ENCODE measurements around the gene DROSHA.
"Not testable (repeated sequence)": the region's sequence is repeated elsewhere in the genome, so short reads cannot be mapped to it uniquely, and the experiment has no call there.

The DROSHA gene

DNA sequence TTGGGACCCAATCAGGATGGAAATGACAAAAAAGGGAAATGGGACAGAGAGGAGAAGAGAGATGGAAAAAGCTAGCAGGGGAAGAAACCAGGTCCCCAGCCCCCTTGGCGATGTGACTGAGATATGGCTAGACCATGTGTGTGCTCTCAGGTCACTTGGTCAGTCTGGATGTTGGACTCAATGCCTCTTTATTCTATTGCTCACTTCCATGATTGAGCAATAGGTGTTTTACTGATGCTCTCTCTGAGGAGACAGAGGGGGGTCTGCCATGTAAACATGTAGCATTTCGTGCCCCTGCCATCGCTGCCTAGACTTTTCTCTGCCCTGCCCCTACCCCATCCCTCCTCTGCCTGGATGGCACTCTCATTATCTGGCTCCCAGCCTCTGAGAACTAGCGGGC lies 150.6 kb downstream of the DROSHA start:
- Mint-ChIP-seq H3K9me3 (no peaks in the 10 kb centered on the region), H3K4me1 (peaks cover 3% of the 10 kb centered on the region), H3K36me3 (no peaks in the 10 kb centered on the region), H3K4me3 (no peak overlapping the region), H3K27me3 (peaks cover 13% of the 10 kb centered on the region), H3K27ac (no peak overlapping the region)
- DNase-seq (ENCODE audit: low spot score in 2 of 2): no peak
- ATAC-seq (ENCODE audit: low read depth): no peak

DNA sequence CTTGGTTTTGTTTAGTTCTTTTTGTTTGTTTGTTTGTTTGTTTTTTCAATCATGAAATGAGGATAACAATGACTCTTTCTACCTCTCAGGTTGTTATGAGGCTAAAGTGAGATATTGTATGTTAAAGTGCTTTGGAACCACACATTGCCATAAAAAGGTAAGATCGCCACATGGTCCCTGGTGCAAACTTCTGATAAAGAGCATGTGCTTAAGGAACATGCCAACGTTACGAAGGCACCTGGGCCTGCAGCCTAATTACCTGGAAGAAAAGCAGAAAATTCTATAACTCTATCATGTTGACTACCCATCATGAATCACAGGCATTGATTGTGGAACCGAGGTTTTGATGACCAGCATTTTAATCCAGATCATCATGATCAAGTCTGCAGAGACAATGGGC lies 151.8 kb downstream of the DROSHA start:
- Mint-ChIP-seq H3K27ac (no peak overlapping the region), H3K4me1 (peaks cover 3% of the 10 kb centered on the region)

DNA sequence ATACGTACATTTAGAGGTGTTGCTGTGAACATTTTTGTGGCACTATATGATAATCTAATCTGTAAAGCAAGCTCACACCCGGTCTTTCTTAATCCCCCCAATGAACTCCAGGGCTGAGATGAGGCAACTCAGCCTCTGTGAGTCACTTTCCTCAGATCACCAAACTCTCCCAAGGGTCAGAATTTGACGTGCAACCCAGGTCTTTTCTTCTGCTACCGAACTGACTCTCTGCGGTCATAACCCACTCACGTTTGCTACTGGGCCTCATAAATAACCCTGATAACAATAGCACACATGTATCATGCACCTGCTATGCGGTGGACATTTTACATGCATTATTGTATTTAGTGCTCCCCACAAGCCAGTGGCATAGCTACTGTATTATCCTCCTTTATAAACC lies 153.1 kb downstream of the DROSHA start:
- Mint-ChIP-seq H3K9me3 (no peaks in the 10 kb centered on the region), H3K27me3 (peaks cover 10% of the 10 kb centered on the region), H3K27ac (no peak overlapping the region), H3K4me3 (no peak overlapping the region), H3K36me3 (no peaks in the 10 kb centered on the region), H3K4me1 (peaks cover 3% of the 10 kb centered on the region)
- DNase-seq (ENCODE audit: low spot score in 2 of 2) (no peak), ATAC-seq (ENCODE audit: low read depth) (no peak)

More for the DNA sequence above, 151.8 kb downstream of the DROSHA start:
- Mint-ChIP-seq H3K9me3 (no peaks in the 10 kb centered on the region), H3K36me3 (no peaks in the 10 kb centered on the region), H3K27me3 (peaks cover 13% of the 10 kb centered on the region), H3K4me3 (no peak overlapping the region)
- ATAC-seq (ENCODE audit: low read depth) (no peak), DNase-seq (ENCODE audit: low spot score in 2 of 2) (no peak)

DNA sequence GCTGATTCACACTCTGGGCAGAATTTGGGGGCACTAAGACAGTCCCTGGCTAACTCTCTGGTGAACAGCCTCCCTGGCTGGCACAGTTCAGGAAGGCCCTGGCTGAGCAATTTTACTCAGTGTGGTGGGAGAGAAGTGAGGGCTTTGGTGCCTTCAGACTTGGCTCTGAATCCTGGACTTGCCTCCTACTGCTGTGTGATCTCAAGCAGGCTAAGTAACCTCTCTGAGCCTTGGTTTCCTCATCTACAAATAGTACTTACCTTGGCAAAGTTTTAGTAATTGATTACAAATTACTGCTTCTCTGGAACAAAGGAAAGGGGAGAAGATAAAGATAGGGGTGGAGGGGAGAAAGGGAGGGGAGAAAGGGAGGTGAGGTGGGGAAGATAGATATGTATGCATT lies 153.8 kb downstream of the DROSHA start:
- ATAC-seq (ENCODE audit: low read depth) (no peak), DNase-seq (ENCODE audit: low spot score in 2 of 2) (no peak)
- Mint-ChIP-seq H3K27ac (no peak overlapping the region), H3K36me3 (no peaks in the 10 kb centered on the region), H3K4me1 (peaks cover 3% of the 10 kb centered on the region), H3K9me3 (no peaks in the 10 kb centered on the region), H3K27me3 (peaks cover 10% of the 10 kb centered on the region), H3K4me3 (no peak overlapping the region)

DNA sequence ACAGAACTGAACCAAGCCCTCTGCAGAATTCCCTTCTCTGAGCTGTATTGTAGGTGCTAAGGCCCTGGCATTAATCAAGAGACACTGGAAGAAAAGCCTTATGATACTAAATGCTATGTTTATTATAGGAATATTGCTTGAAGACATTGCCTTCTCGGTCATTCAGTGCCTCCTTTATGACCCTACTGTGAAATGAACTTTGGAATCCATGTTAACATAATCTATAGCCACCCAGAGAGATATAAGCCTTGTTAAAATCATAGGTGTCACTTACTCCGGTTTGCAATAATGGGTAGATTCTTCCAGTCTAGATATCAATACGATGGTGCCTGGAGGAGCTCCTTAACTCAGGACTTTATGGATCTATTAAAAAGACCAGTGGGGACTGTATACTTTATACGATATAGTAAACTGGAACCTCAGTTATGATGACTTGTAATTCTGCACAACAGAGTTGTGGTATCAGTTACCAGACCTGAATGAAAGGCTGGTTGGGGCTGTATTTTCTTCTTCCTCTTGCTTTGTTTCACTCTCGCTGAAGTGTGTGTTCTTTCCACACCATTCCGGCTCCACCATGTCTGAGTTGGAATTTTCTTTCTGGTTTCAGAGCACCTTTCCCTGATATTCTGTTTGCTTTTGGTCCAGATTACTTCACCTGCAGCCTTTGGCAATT lies 154.5 kb downstream of the DROSHA start:
- ATAC-seq (ENCODE audit: low read depth) (no peak), DNase-seq (ENCODE audit: low spot score in 2 of 2) (no peak)
- H3K27ac Mint-ChIP-seq: no peak overlapping the region
- no peak overlapping the region for H3K4me3 Mint-ChIP-seq
- peaks cover 10% of the 10 kb centered on the region for H3K27me3 Mint-ChIP-seq
- no peaks in the 10 kb centered on the region for H3K9me3 Mint-ChIP-seq
- H3K36me3 Mint-ChIP-seq: no peaks in the 10 kb centered on the region
- peaks cover 3% of the 10 kb centered on the region for H3K4me1 Mint-ChIP-seq

DNA sequence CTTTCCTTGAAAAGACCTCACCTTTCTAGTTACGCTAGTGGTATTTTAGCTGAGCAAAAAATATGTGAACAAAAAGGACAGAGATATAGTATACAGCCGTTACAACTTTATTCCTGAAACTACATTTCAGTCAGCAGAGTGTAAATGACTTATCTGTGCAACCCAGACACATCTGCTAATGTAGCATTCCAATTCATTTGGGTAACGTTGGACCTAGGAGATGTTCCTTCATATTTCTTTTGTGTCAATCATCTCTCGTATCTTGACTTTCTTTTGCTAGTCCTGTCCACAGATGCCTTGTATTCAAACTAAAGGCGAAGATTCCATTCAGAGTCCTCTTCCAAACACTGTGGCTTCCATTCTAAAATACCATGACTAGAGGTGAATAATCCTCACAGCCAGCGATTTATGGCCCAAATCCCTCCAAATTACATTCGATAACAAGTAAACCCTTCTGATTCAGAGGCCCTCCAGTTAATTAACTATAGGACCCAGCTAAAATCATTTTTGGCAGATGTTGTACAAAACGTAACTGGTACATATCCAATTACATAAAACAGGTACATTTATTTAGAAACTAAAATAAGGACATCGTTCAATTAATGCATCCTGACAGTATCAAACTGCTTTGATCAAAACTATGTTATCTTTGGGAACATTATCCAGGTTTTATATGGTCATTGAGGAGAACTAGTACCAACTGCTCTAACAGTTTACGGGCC lies 155.7 kb downstream of the DROSHA start:
- H3K27ac Mint-ChIP-seq: no peak overlapping the region
- H3K4me3 Mint-ChIP-seq: no peak overlapping the region
- no peak for ATAC-seq (ENCODE audit: low read depth)
- no peak for DNase-seq (ENCODE audit: low spot score in 2 of 2)
- H3K27me3 Mint-ChIP-seq: peaks cover 11% of the 10 kb centered on the region
- no peaks in the 10 kb centered on the region for H3K9me3 Mint-ChIP-seq
- H3K4me1 Mint-ChIP-seq: no peaks in the 10 kb centered on the region
- no peaks in the 10 kb centered on the region for H3K36me3 Mint-ChIP-seq

DNA sequence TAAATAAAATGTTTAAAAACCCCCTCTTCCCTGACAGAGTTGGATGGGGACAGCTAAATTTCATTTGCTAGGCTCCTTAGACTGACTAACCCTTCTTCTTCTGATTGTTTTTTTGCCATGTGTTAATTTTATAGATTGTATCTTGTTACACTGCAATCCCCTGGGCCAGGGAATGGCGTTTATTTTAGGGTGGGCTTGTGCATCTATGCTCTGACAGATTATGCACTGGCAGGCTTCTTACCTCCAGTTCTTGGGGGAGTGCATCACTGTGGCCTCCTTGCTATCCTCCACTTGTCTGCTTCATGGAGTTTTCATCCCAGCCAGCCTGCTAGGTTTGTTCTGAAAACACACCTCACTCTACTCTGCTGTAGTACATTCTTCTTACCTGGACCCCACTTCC lies 159.8 kb downstream of the DROSHA start:
- Mint-ChIP-seq H3K27ac (no peak overlapping the region), H3K36me3 (no peaks in the 10 kb centered on the region), H3K4me3 (no peak overlapping the region), H3K9me3 (no peaks in the 10 kb centered on the region), H3K27me3 (peaks cover 8% of the 10 kb centered on the region), H3K4me1 (no peaks in the 10 kb centered on the region)
- no peak for DNase-seq (ENCODE audit: low spot score in 2 of 2)
- no peak for ATAC-seq (ENCODE audit: low read depth)

DNA sequence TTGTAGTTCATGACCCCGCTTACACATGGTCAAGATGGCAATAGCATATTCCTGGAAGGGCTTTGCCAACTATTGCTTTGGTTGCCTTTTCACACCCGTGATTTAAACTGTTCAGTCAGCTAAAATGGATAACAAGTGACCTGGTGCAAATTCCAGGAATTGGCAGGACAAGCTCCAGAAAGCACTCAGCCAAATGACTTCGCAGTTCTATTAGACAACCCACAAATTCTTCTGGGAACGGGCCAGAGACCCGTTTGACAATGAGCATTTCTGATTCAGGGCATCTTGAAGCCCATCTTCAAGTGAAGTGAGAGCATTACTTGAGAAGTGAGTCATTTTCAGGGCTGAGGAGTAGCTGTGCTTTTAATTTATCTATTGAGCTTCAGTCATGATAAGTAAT lies 165.0 kb downstream of the DROSHA start:
- H3K36me3 Mint-ChIP-seq: no peaks in the 10 kb centered on the region
- H3K4me3 Mint-ChIP-seq: no peak overlapping the region
- no peaks in the 10 kb centered on the region for H3K4me1 Mint-ChIP-seq
- DNase-seq (ENCODE audit: low spot score in 2 of 2) (no peak), ATAC-seq (ENCODE audit: low read depth) (no peak)
- H3K9me3 Mint-ChIP-seq: no peaks in the 10 kb centered on the region
- no peak overlapping the region for H3K27ac Mint-ChIP-seq
- peaks cover 3% of the 10 kb centered on the region for H3K27me3 Mint-ChIP-seq

DNA sequence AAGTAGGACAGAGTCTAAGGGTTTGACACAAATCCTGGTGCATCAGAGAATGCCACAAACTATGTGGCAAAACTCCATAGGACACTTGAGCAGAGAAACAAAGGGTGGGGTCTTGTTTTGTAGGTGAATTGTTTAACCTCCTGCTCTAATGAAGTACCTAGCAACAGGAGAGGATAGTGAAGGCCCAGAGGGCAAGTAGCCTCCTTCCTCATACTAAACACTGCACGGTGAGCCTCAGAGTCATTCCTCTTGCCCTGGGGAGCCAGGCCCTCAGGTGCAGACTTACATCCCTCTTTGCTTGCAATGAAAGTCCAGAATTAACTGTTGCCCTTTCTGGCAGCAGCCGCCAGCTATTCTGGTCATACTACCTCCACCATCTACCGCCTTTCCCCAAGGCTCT lies 166.1 kb downstream of the DROSHA start:
- DNase-seq (ENCODE audit: low spot score in 2 of 2) (no peak), ATAC-seq (ENCODE audit: low read depth) (no peak)
- H3K4me3 Mint-ChIP-seq: no peak overlapping the region
- peaks cover 2% of the 10 kb centered on the region for H3K27me3 Mint-ChIP-seq
- H3K27ac Mint-ChIP-seq: no peak overlapping the region
- no peaks in the 10 kb centered on the region for H3K4me1 Mint-ChIP-seq
- H3K9me3 Mint-ChIP-seq: no peaks in the 10 kb centered on the region
- no peaks in the 10 kb centered on the region for H3K36me3 Mint-ChIP-seq

DNA sequence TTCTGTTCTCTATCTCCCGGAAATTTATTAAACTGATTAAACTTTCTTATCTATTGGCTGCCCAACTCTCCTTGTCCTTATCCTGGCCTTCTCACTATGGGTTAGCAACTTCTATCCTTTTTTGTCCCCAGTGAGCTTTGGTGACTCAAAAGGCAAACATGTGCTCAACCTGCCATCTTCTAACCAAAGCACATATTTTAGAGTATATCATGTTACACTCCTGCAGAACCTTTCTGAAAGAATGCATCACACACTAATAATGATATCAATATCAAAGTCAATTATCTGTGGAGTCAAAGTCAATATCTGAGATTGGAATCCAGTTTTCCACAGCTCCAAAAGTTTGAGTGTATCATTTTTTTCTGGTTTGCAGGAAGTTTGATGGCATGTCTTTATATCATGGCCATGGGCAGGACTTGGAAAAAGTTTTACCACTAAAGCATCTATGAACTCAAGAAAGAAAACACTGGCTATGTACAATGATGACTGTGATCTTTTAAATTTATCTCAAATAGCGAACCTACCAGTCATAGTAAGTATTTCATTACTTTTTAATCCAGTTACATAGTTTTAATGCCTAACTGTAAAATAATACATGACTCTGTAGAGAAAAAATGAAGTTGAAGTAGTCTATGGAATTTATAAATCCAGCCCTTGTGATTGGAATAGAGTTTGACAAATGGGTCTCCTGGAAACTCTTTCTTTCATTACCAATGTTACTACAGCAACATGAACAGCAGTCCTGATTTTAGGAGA lies 166.8 kb downstream of the DROSHA start:
- H3K27me3 Mint-ChIP-seq: peaks cover 2% of the 10 kb centered on the region
- H3K4me1 Mint-ChIP-seq: no peaks in the 10 kb centered on the region
- no peak overlapping the region for H3K4me3 Mint-ChIP-seq
- no peak for ATAC-seq (ENCODE audit: low read depth)
- no peaks in the 10 kb centered on the region for H3K9me3 Mint-ChIP-seq
- no peak for DNase-seq (ENCODE audit: low spot score in 2 of 2)
- H3K36me3 Mint-ChIP-seq: no peaks in the 10 kb centered on the region
- H3K27ac Mint-ChIP-seq: no peak overlapping the region

DNA sequence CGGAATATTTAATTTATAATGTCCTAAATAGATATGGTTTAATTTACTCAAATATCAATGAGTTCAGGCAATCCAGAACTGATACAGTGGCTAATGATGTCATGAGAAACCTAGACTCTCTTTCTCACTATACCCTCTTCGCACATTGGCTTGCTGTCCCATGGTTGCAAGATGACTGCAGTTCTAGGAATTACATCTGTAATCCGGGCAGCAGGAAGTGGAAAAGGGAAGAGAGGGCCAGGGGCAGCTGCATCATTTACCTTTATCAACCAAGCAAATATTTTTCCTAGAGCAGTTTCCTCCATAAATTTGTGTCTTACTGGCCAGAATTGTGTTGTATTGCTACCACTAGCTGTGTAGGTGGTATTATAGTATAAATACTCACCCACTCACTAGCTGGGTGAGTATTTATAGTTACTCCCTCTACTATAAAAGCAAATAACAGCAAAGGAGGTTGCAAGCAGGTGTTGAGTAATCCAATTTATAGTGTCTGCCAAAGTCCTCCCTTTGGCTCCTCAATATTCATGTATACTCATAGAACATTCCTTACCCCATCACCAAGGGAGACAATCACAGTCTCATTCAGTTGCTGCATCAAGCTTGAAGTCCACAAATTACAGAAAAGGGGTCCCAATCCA lies 168.8 kb downstream of the DROSHA start:
- Mint-ChIP-seq H3K27me3 (peaks cover 2% of the 10 kb centered on the region), H3K27ac (no peak overlapping the region), H3K4me1 (no peaks in the 10 kb centered on the region), H3K36me3 (no peaks in the 10 kb centered on the region), H3K9me3 (no peaks in the 10 kb centered on the region), H3K4me3 (no peak overlapping the region)
- DNase-seq (ENCODE audit: low spot score in 2 of 2) (no peak), ATAC-seq (ENCODE audit: low read depth) (no peak)

DNA sequence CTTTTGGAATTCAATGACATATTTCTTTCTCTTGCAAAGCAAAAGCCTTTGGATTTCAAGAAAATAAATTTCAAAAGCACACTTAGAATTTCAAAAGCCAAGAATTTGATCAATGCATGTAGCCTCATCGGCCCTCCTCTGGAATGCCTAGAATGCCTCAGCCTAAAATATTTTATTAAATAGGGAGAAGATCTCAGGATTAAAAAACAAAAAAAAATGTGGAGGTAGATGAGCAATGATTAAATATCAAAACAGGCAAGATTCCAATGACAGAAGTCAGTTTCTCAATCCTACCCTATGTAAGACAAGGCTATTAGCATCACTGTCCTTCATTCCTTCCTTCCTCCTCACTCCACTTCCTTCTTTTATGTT lies 169.4 kb downstream of the DROSHA start:
- Mint-ChIP-seq H3K9me3 (peaks cover 2% of the 10 kb centered on the region), H3K27ac (no peak overlapping the region), H3K27me3 (peaks cover 2% of the 10 kb centered on the region), H3K4me1 (no peaks in the 10 kb centered on the region), H3K36me3 (no peaks in the 10 kb centered on the region), H3K4me3 (no peak overlapping the region)
- no peak for DNase-seq (ENCODE audit: low spot score in 2 of 2)
- ATAC-seq (ENCODE audit: low read depth): no peak

DNA sequence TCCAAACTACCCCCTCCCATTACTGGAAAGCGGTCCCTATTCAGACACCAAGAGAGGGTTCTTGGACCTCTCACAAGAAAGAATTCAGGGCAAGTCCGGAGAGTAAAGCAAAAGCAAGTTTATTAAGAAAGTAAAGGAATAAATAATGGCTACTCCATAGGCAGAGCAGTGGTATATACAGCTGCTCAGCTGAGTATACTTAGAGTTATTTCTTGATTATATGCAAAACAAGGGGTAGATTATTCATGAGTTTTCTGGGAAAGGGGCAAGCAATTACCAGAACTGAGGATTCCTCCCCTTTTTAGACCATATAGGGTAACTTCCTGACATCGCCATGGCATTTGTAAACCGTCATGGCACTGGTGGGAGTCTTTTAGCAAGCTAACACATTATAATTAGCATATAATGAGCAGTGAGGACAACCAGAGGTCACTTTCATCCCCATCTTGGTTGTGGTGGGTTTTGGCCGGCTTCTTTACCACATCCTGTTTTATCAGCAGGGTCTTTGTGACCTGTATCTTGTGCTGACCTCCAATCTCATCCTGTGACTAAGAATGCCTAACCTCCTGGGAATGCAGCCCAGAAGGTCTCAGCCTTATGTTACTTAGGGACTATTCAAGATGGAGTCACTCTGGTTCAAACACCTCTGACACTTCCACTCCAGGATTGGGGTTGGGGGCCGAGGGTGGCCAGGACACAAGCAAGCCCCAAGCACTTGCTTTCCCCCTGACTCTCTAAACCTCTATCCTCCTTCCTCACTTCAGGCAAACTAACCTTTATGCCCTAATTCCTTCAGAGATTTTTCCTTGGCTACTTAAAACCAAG lies 170.0 kb downstream of the DROSHA start:
- H3K27me3 Mint-ChIP-seq; H3K27ac Mint-ChIP-seq; H3K4me3 Mint-ChIP-seq; H3K9me3 Mint-ChIP-seq; H3K36me3 Mint-ChIP-seq; DNase-seq (ENCODE audit: low spot score in 2 of 2); H3K4me1 Mint-ChIP-seq; ATAC-seq (ENCODE audit: low read depth): not testable (repeated sequence)

Data from memory B cell (primary cell).